DND-41 (cell line): Measurements from ENCODE around the gene NT5M.
"Not testable (repeated sequence)": the region's sequence is repeated elsewhere in the genome, so short reads cannot be mapped to it uniquely, and the experiment has no call there.

Experiments used
- ATAC-seq: fragments of 200-7000 bp; cut with Tn5 transposase; 3 replicates; pipeline ENCODE4 v1.9.1; 2021; ENCODE audit warnings: low read depth; ENCODE audit not compliant: insufficient read depth
- DNase-seq: peaks from one replicate; pipeline ENCODE4 v3.0.0-alpha.2; 2020
- H2AFZ ChIP-seq: 2 replicates; pipeline ENCODE4 v1.6.0; 2012; ENCODE audit warnings: low read depth, low read length
- H3K27ac ChIP-seq: 2 replicates; pipeline ENCODE4 v1.5.1; 2012; ENCODE audit warnings: low read length, inconsistent platforms
- H3K27me3 ChIP-seq: fragments of 200-600 bp; sonication (generic); 2 replicates; pipeline ENCODE4 v1.6.0; 2012; ENCODE audit warnings: low read length, mild to moderate bottlenecking, inconsistent platforms; ENCODE audit not compliant: insufficient read depth, poor library complexity
- H3K36me3 ChIP-seq: 2 replicates; pipeline ENCODE4 v1.5.1; 2012; ENCODE audit warnings: low read length, inconsistent platforms; ENCODE audit not compliant: insufficient read depth
- H3K4me1 ChIP-seq: 2 replicates; pipeline ENCODE4 v1.5.1; 2012; ENCODE audit warnings: mild to moderate bottlenecking, low read length; ENCODE audit not compliant: insufficient read depth
- H3K4me2 ChIP-seq: 2 replicates; pipeline ENCODE4 v1.6.0; 2012; ENCODE audit warnings: mild to moderate bottlenecking, moderate library complexity, low read length, inconsistent platforms; ENCODE audit not compliant: insufficient read depth
- H3K4me3 ChIP-seq, 2 experiments: fragments of 200-600 bp in 1 of 2; shearing (Covaris generic) in 1 of 2; 2 replicates each; pipeline ENCODE4 v1.5.1; 2012 to 2016; ENCODE audit warnings: inconsistent platforms in 2 of 2, low read length in 2 of 2, mild to moderate bottlenecking in 2 of 2, low read depth in 1 of 2, moderate library complexity in 1 of 2
- H3K79me2 ChIP-seq: 2 replicates; pipeline ENCODE4 v1.6.0; 2012; ENCODE audit warnings: low read length, inconsistent platforms; ENCODE audit not compliant: insufficient read depth
- H3K9ac ChIP-seq: 2 replicates; pipeline ENCODE4 v1.6.0; 2012; ENCODE audit warnings: low read depth, mild to moderate bottlenecking, inconsistent platforms, low read length, moderate library complexity
- H3K9me3 ChIP-seq: 2 replicates; pipeline ENCODE4 v1.5.1; 2012; ENCODE audit warnings: low read length, moderate library complexity, mild to moderate bottlenecking, inconsistent platforms; ENCODE audit not compliant: insufficient read depth, severe bottlenecking
- H4K20me1 ChIP-seq: 2 replicates; pipeline ENCODE4 v1.6.0; 2012; ENCODE audit warnings: low read length; ENCODE audit not compliant: insufficient read depth
- EZH2 ChIP-seq: IDR thresholded peaks from 3 replicates; pipeline ENCODE4 v1.6.1; 2012; ENCODE audit warnings: borderline replicate concordance, low read depth, mild to moderate bottlenecking, moderate library complexity, low read length, inconsistent platforms; ENCODE audit not compliant: severe bottlenecking
- TF ChIP-seq, protein P1 (sequence below): IDR thresholded peaks from 2 replicates; pipeline ENCODE4 v1.5.1; 2012; ENCODE audit warnings: borderline replicate concordance, low read length, moderate library complexity, mild to moderate bottlenecking; ENCODE audit not compliant: poor library complexity, severe bottlenecking; ENCODE audit errors: extremely low read depth

Gene NT5M

DNA sequence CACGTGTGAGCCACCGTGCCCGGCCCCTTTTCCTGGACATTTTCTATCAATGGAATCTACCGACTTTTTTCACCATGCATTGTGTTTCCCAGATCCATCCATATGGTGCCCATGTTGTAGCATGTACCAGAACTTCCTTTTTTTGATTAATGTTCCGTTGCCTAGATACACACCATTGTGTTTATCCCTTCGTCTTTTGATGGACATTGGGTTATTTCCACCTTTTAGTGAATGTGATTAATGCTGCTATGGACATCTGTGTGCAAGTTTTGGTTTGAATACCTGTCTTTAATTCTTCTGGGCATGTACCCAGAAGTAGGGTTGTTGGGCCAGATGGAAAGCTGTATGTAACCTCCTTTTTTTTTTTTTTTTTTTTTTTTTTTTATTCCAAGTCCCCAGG, 79.8 kb downstream of the NT5M start:
- Histone ChIP-seq H3K9ac (no peak overlapping the region), H3K27me3 (no peaks in the 10 kb centered on the region), H3K4me2 (no peak overlapping the region), H3K36me3 (no peaks in the 10 kb centered on the region), H2AFZ (no peak overlapping the region), H3K9me3 (no peaks in the 10 kb centered on the region), H3K4me3 (no peak overlapping the region), H3K27ac (no peak overlapping the region), H3K4me1 (no peaks in the 10 kb centered on the region; the same call in 1 of the 2 replicates), H4K20me1 (no peaks in the 10 kb centered on the region), H3K79me2 (no peaks in the 10 kb centered on the region)
- no peak for TF ChIP-seq EZH2
- TF ChIP-seq, protein P1, sequence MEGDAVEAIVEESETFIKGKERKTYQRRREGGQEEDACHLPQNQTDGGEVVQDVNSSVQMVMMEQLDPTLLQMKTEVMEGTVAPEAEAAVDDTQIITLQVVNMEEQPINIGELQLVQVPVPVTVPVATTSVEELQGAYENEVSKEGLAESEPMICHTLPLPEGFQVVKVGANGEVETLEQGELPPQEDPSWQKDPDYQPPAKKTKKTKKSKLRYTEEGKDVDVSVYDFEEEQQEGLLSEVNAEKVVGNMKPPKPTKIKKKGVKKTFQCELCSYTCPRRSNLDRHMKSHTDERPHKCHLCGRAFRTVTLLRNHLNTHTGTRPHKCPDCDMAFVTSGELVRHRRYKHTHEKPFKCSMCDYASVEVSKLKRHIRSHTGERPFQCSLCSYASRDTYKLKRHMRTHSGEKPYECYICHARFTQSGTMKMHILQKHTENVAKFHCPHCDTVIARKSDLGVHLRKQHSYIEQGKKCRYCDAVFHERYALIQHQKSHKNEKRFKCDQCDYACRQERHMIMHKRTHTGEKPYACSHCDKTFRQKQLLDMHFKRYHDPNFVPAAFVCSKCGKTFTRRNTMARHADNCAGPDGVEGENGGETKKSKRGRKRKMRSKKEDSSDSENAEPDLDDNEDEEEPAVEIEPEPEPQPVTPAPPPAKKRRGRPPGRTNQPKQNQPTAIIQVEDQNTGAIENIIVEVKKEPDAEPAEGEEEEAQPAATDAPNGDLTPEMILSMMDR: no peak
- ATAC-seq: no peak
- DNase-seq: no peak

DNA sequence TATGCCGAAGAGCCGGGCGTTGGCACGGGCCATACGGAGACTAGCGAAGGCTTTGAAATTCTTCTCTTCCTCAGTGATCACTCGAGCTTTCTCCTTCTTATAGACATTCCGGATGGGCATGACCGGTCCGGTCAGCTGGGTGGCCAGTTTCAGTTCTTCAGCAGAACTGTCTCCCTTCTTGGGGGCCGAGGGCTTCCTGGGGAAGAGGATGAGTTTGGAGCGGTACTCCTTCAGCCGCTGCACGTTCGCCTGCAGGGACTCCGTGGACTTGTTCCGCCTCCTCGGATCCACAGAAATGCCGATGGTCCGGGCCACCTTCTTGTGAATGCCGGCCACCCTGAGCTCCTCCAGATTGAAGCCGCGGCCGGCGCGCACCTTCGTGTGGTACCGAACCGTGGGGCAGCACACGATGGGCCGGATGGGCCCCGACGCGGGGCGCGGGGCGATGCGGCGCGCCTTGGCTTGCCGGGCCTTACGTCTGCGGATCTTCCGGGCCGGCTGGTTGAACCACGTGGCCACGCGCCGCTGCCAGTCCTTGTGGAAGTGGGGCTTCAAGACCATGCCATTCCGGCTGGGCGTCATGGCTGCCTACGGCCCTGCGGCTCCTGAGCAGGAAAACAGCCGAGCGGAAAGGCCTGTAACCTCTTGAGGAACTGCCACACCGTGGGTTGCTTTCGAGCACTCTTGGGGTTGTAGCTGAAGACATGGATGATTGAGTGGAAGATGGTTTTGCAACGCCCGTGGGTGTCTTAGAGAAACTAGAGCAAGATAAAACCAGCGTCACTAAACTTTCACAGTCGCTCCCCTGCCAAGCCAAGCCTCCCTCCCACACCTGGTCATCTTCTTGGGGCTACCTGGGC, 80.5 kb downstream of the NT5M start:
- not testable (repeated sequence) for ATAC-seq

DNA sequence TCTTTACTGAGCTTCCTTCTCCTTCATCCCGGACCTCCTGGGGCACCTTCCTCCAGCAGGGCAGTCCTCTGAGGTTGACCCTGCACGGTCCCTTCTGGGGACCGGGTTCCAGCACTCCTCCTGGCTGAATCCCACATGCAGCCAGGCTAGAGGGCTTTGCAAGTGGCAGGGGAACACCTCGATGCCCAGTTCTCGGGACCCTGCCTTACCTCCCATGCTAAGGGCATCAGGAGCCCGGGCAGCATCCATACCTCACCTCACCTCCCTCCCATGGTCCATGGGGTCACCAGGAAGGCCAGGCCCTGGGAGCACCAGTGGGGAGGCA, 81.1 kb downstream of the NT5M start:
- no peak overlapping the region for H3K27ac ChIP-seq
- H3K4me3 ChIP-seq: no peak overlapping the region
- no peaks in the 10 kb centered on the region for H3K9me3 ChIP-seq
- no peaks in the 10 kb centered on the region; the same call in 1 of the 2 replicates for H3K4me1 ChIP-seq
- H3K4me2 ChIP-seq: no peak overlapping the region
- ATAC-seq: no peak
- H3K79me2 ChIP-seq: no peaks in the 10 kb centered on the region
- TF ChIP-seq, protein P1: no peak
- TF ChIP-seq EZH2: no peak
- no peak for DNase-seq
- no peaks in the 10 kb centered on the region for H3K36me3 ChIP-seq
- no peak overlapping the region for H2AFZ ChIP-seq
- no peak overlapping the region for H3K9ac ChIP-seq
- H3K27me3 ChIP-seq: no peaks in the 10 kb centered on the region
- no peaks in the 10 kb centered on the region for H4K20me1 ChIP-seq

More for the DNA sequence above, 80.5 kb downstream of the NT5M start:
- H3K36me3 ChIP-seq, H3K4me3 ChIP-seq, H3K79me2 ChIP-seq, DNase-seq, H3K4me2 ChIP-seq, H4K20me1 ChIP-seq, H3K9me3 ChIP-seq, H2AFZ ChIP-seq, H3K27me3 ChIP-seq, H3K4me1 ChIP-seq, H3K27ac ChIP-seq, H3K9ac ChIP-seq: not testable (repeated sequence)

DNA sequence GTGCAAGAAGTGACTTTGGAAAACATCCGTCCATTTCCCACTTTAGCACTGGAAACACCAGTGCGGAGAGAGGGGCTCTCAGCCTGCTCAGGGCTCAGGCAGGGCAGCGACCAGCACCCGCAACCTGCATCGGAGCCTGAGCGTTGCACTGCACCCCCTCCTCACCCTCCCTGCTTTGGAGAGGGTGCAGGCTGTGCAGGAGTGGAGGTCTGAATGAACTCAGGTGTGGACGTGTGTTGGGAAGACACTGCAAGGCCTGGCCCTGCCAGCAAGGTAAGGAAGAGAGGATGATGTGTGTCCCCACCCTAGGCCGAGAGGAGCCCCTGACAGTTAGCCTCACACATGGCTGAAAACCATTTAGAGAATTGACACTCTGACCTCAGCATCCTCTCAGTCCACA, 81.8 kb downstream of the NT5M start:
- DNase-seq (no peak), ATAC-seq (no peak)
- H3K4me1 ChIP-seq: peaks cover under 1% of the 10 kb centered on the region; the same call in 1 of the 2 replicates
- no peak overlapping the region for H3K4me3 ChIP-seq
- no peaks in the 10 kb centered on the region for H3K9me3 ChIP-seq
- H3K36me3 ChIP-seq: no peaks in the 10 kb centered on the region
- H3K27ac ChIP-seq: no peak overlapping the region
- no peak overlapping the region for H3K9ac ChIP-seq
- H3K4me2 ChIP-seq: no peak overlapping the region
- H3K79me2 ChIP-seq: no peaks in the 10 kb centered on the region
- H4K20me1 ChIP-seq: no peaks in the 10 kb centered on the region
- TF ChIP-seq, protein P1: no peak
- TF ChIP-seq EZH2: no peak
- H2AFZ ChIP-seq: no peak overlapping the region
- H3K27me3 ChIP-seq: no peaks in the 10 kb centered on the region
